DOHH2 (cell line): ENCODE results near the gene RBFOX2.

Experiments used
- CTCF ChIP-seq: fragments of 200-600 bp; sonication (generic); IDR thresholded peaks from one replicate; pipeline ENCODE4 v1.5.1; 2014; ENCODE audit warnings: antibody characterized with exemption, mild to moderate bottlenecking, low read depth, low read length; ENCODE audit not compliant: poor library complexity, severe bottlenecking
- EZH2phosphoT487 ChIP-seq: fragments of 200-600 bp; sonication (generic); IDR thresholded peaks from 2 replicates; pipeline ENCODE4 v1.6.1; 2017; ENCODE audit warnings: borderline replicate concordance, mild to moderate bottlenecking, antibody characterized with exemption, low read length, moderate library complexity, mixed read lengths

GRCh38 chr22:35719212-35719875 is 309.3 kb downstream of the RBFOX2 start:
- TF ChIP-seq CTCF: peak; percentile 20
- TF ChIP-seq EZH2phosphoT487: no peak
